ENCODE results near the gene STAT5B.

- TF ChIP-seq POLR2AphosphoS5 (IDR thresholded peaks at IDR 0.05; ENCODE audit: low read depth, low read length) (no peak), CTCF (CRISPR knock-in tag; IDR thresholded peaks at IDR 0.05) (no peak)
Observed at GRCh38 chr17:42275527-42276358, 448 bp downstream of the STAT5B start.
